GM23248 (cell line): ENCODE measurements around the gene PYDC2. TPM values are rescaled to one million over a fixed set of nuclear protein-coding genes. Genes with fewer than 3 reads are reported as not detected.

Experiments used
- DNase-seq: peaks from one replicate; pipeline ENCODE4 v3.0.0-alpha.2; 2015
- H2AFZ ChIP-seq: fragments of 200-600 bp; sonication (generic); 2 replicates; pipeline ENCODE4 v1.6.1; 2016; ENCODE audit warnings: antibody characterized with exemption
- H3F3A ChIP-seq: fragments of 200-600 bp; sonication (generic); 2 replicates; pipeline ENCODE4 v1.6.1; 2016; ENCODE audit warnings: mild to moderate bottlenecking, antibody characterized with exemption, mixed run types; ENCODE audit not compliant: insufficient read depth
- H3K27ac ChIP-seq: fragments of 200-600 bp; sonication (generic); 2 replicates; pipeline ENCODE4 v1.5.1; 2016; ENCODE audit warnings: mild to moderate bottlenecking
- H3K27me3 ChIP-seq: fragments of 200-600 bp; sonication (generic); replicated peaks from 2 replicates; pipeline ENCODE4 v1.6.1; 2016; ENCODE audit warnings: mild to moderate bottlenecking; ENCODE audit not compliant: insufficient read depth
- H3K36me3 ChIP-seq: fragments of 200-600 bp; sonication (generic); 2 replicates; pipeline ENCODE4 v1.6.1; 2016; ENCODE audit warnings: low read depth, mild to moderate bottlenecking
- H3K4me1 ChIP-seq: fragments of 200-600 bp; sonication (generic); 2 replicates; pipeline ENCODE4 v1.6.1; 2016; ENCODE audit warnings: mild to moderate bottlenecking; ENCODE audit not compliant: insufficient read depth
- H3K4me2 ChIP-seq: fragments of 200-600 bp; sonication (generic); one replicate; pipeline ENCODE4 v1.6.1; 2016; ENCODE audit warnings: mild to moderate bottlenecking; ENCODE audit not compliant: unreplicated experiment
- H3K4me3 ChIP-seq: fragments of 200-600 bp; sonication (generic); 2 replicates; pipeline ENCODE4 v1.5.1; 2016; ENCODE audit warnings: mild to moderate bottlenecking
- H3K79me2 ChIP-seq: fragments of 200-600 bp; sonication (generic); 2 replicates; pipeline ENCODE4 v1.6.1; 2016; ENCODE audit warnings: mild to moderate bottlenecking; ENCODE audit not compliant: insufficient read depth
- H3K9ac ChIP-seq: fragments of 200-600 bp; sonication (generic); 2 replicates; pipeline ENCODE4 v1.6.1; 2016; ENCODE audit warnings: mild to moderate bottlenecking
- H3K9me2 ChIP-seq: fragments of 200-600 bp; sonication (generic); 2 replicates; pipeline ENCODE4 v1.6.1; 2016; ENCODE audit warnings: mixed run types, mild to moderate bottlenecking, moderate library complexity; ENCODE audit not compliant: insufficient read depth
- H3K9me3 ChIP-seq: fragments of 200-600 bp; sonication (generic); one replicate; pipeline ENCODE4 v1.6.1; 2017; ENCODE audit warnings: low read depth
- H4K20me1 ChIP-seq: fragments of 200-600 bp; sonication (generic); 2 replicates; pipeline ENCODE4 v1.6.0; 2016; ENCODE audit not compliant: insufficient read depth
- EZH2 ChIP-seq: fragments of 200-600 bp; sonication (generic); IDR thresholded peaks from 2 replicates; pipeline ENCODE4 v1.6.1; 2018; ENCODE audit warnings: antibody characterized with exemption, mild to moderate bottlenecking; ENCODE audit not compliant: insufficient read depth, poor library complexity, severe bottlenecking
- EZH2phosphoT487 ChIP-seq: fragments of 200-600 bp; sonication (generic); IDR thresholded peaks from 2 replicates; pipeline ENCODE4 v1.6.1; 2018; ENCODE audit warnings: antibody characterized with exemption, moderate library complexity, mild to moderate bottlenecking, low read depth; ENCODE audit not compliant: insufficient read depth
- WGBS, 2 experiments: methylation state at CpG; one replicate each; pipeline ENCODE4 v1.1.6; 2015 to 2017; ENCODE audit warnings: low lambda C conversion rate in 2 of 2, low coverage in 1 of 2; ENCODE audit errors: missing lambda C conversion rate in 2 of 2; 5-methylcytosine and 5-hydroxymethylcytosine counted together
- in situ Hi-C: fragments of 300-500 bp; cut with MboI; formaldehyde crosslinking; loops from 2 replicates; pipeline ENCODE4 v1.15.0; 2020
- polyA plus RNA-seq: library from polyadenylated mRNA; unstranded; fragments of >200 nt; fragmentation: Nextera tagmentation; extraction: Ambion mirVana; gene quantifications from 2 replicates; pipeline ENCODE4 v1.2.1, GENCODE V29; 2016
- small RNA-seq: library from RNA; depleted of rRNA; stranded (forward); fragments of <200 nt; gene quantifications from one replicate; pipeline ENCODE3, GENCODE V24; 2014; ENCODE audit warnings: low read depth, low replicate concordance
- total RNA-seq: library from RNA; depleted of rRNA; stranded (reverse); fragments of >200 nt; shearing (Covaris generic); gene quantifications from 2 replicates; pipeline ENCODE4 v1.2.3, GENCODE V29; 2014; rRNA removed

The PYDC2 gene
- total and polyA plus RNA-seq, 2 experiments from 2014 or later, result not detected

DNA sequence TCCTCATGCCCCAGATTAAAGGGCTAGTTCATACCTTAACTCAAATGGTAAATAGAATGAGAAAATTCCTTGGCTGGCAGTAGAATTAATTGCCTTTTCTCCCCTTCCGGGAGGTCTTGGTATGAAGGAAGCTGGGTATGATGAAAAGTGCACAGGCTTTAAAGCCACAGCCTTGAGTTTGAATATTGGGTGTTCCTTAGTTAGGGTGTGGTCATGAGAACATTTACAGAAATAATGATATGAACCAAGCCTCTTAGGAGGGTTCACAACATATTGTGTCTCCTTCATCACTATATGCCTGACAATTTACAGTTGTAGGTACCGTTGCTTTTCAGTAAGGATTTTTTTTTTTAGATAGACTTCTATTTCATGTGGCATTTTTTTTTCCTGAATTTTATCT is 48.1 kb downstream of the PYDC2 start:
- 10 to 26% methylated on average over 2 of the region's 2 CpGs for WGBS, 2 experiments

More for the DNA sequence above, 48.1 kb downstream of the PYDC2 start:
- H3K9me2 ChIP-seq, result no peaks in the 10 kb centered on the region
- H3K27ac ChIP-seq, result no peak overlapping the region
- H3K79me2 ChIP-seq, result no peaks in the 10 kb centered on the region
- H3K4me3 ChIP-seq, result no peak overlapping the region
- TF ChIP-seq EZH2phosphoT487, result no peak
- no peak for TF ChIP-seq EZH2
- H2AFZ ChIP-seq, result no peak overlapping the region
- no peaks in the 10 kb centered on the region for H3K4me1 ChIP-seq
- no peak overlapping the region for H3K4me2 ChIP-seq
- no peak for DNase-seq
- no peaks in the 10 kb centered on the region for H4K20me1 ChIP-seq
- H3K36me3 ChIP-seq, result no peaks in the 10 kb centered on the region
- no peak overlapping the region for H3K9ac ChIP-seq
- in situ Hi-C loops, result no loop called here
- no peaks in the 10 kb centered on the region for H3F3A ChIP-seq
- H3K9me3 ChIP-seq, result no peaks in the 10 kb centered on the region
- no peaks in the 10 kb centered on the region for H3K27me3 ChIP-seq

Small RNA genes lying within 50 kb of the gene (small RNA-seq; reads per million reads assigned to genes)
- not detected for gene PYDC2

Other genes starting within 250 kb of the PYDC2 start
- 68.6 and 80.7 TPM in 2 replicates for gene CCDC50, start 131.8 kb upstream of the PYDC2 start, total RNA-seq
- 61.8 and 63.0 TPM in 2 replicates for gene CCDC50, start 131.8 kb upstream of the PYDC2 start, polyA plus RNA-seq
- gene UTS2B, start 130.6 kb upstream of the PYDC2 start, total RNA-seq, result under 0.01 and 0.22 TPM in 2 replicates
- 0.23 and 0.61 TPM in 2 replicates for gene UTS2B, start 130.6 kb upstream of the PYDC2 start, polyA plus RNA-seq